ENCODE data around the gene PDGFB.

GRCh38 chr22:39224550-39224949 is 20.2 kb downstream of the PDGFB start:
- TF ChIP-seq YY1 (IDR thresholded peaks at IDR 0.05; ENCODE audit: insufficient read depth, insufficient read length) (no peak), ZNF274 (IDR thresholded peaks at IDR 0.05; ENCODE audit: low read depth, low read length) (no peak)

Measured in NT2/D1 (cell line).